GM23338 (cell line): ENCODE results near the gene SPINK6. TPM values are rescaled to one million over a fixed set of nuclear protein-coding genes. Genes with fewer than 3 reads are reported as not detected.

Experiments
- ATAC-seq: fragments of 200-7000 bp; cut with Tn5 transposase; 3 replicates; pipeline ENCODE4 v1.9.1; 2020
- DNase-seq: peaks from one replicate; pipeline ENCODE4 v3.0.0-alpha.2; 2015; ENCODE audit warnings: low spot score
- H2AFZ ChIP-seq: fragments of 200-600 bp; sonication (generic); 2 replicates; pipeline ENCODE4 v1.8.0; 2016; ENCODE audit warnings: antibody characterized with exemption, mild to moderate bottlenecking, moderate library complexity
- H3F3A ChIP-seq: fragments of 200-600 bp; sonication (generic); replicated peaks from 2 replicates; pipeline ENCODE4 v1.8.0; 2017; ENCODE audit warnings: antibody characterized with exemption, mixed run types, low read depth
- H3K27ac ChIP-seq: fragments of 200-600 bp; sonication (generic); 2 replicates; pipeline ENCODE4 v1.6.1; 2016; ENCODE audit warnings: low read depth
- H3K27me3 ChIP-seq: fragments of 200-600 bp; sonication (generic); 2 replicates; pipeline ENCODE4 v1.8.0; 2016; ENCODE audit warnings: mild to moderate bottlenecking, mixed run types, moderate library complexity; ENCODE audit not compliant: insufficient read depth
- H3K36me3 ChIP-seq: fragments of 200-600 bp; sonication (generic); 2 replicates; pipeline ENCODE4 v1.8.0; 2016; ENCODE audit warnings: mild to moderate bottlenecking; ENCODE audit not compliant: insufficient read depth
- H3K4me1 ChIP-seq: fragments of 200-600 bp; sonication (generic); 2 replicates; pipeline ENCODE4 v1.8.0; 2016; ENCODE audit warnings: mild to moderate bottlenecking, moderate library complexity; ENCODE audit not compliant: insufficient read depth
- H3K4me2 ChIP-seq: fragments of 200-600 bp; sonication (generic); 2 replicates; pipeline ENCODE4 v1.7.1; 2017; ENCODE audit warnings: mixed run types
- H3K4me3 ChIP-seq: fragments of 200-600 bp; sonication (generic); 2 replicates; pipeline ENCODE4 v1.6.1; 2016; ENCODE audit warnings: mixed run types
- H3K79me2 ChIP-seq: fragments of 200-600 bp; sonication (generic); replicated peaks from 2 replicates; pipeline ENCODE4 v1.8.0; 2017; ENCODE audit warnings: mild to moderate bottlenecking; ENCODE audit not compliant: insufficient read depth
- H3K9me2 ChIP-seq: fragments of 200-600 bp; sonication (generic); 2 replicates; pipeline ENCODE4 v1.8.0; 2017; ENCODE audit not compliant: insufficient read depth
- H4K20me1 ChIP-seq: fragments of 200-600 bp; sonication (generic); replicated peaks from 2 replicates; pipeline ENCODE4 v1.8.0; 2017; ENCODE audit warnings: mild to moderate bottlenecking; ENCODE audit not compliant: insufficient read depth
- H3K27ac Mint-ChIP-seq: 2 replicates; pipeline ENCODE4 v1.8.0; 2020; ENCODE audit warnings: inconsistent platforms, mild to moderate bottlenecking, moderate library complexity, mixed read lengths
- H3K27me3 Mint-ChIP-seq: 3 replicates; pipeline ENCODE4 v1.8.0; 2022; ENCODE audit warnings: low read depth, mild to moderate bottlenecking, moderate library complexity, mixed read lengths, inconsistent platforms; ENCODE audit not compliant: insufficient read depth, poor library complexity
- H3K36me3 Mint-ChIP-seq: 3 replicates; pipeline ENCODE4 v1.8.0; 2021; ENCODE audit warnings: low read depth, mild to moderate bottlenecking, inconsistent platforms, moderate library complexity, mixed read lengths
- H3K4me1 Mint-ChIP-seq: 3 replicates; pipeline ENCODE4 v1.8.0; 2020; ENCODE audit warnings: mild to moderate bottlenecking, inconsistent platforms, mixed read lengths
- H3K4me3 Mint-ChIP-seq: 3 replicates; pipeline ENCODE4 v1.8.0; 2021; ENCODE audit warnings: moderate library complexity, mild to moderate bottlenecking, inconsistent platforms, mixed read lengths
- H3K9me3 Mint-ChIP-seq: 3 replicates; pipeline ENCODE4 v1.8.0; 2020; ENCODE audit warnings: moderate library complexity, mild to moderate bottlenecking, inconsistent platforms, mixed read lengths
- CREB1 ChIP-seq: fragments of 250-450 bp; sonication (Bioruptor Pico); IDR thresholded peaks from 2 replicates; pipeline ENCODE4 v1.5.0; 2020; ENCODE audit warnings: low read depth, mild to moderate bottlenecking, moderate library complexity
- CTCF ChIP-seq, 2 experiments: fragments of 200-600 bp in 1 of 2; sonication (generic) in 1 of 2; conservative IDR thresholded peaks; 2 replicates each; pipeline versions ENCODE4 v1.5.1 to v1.6.1; 2016 to 2017; ENCODE audit warnings: antibody characterized with exemption in 2 of 2, low read depth in 2 of 2, mild to moderate bottlenecking in 2 of 2, moderate library complexity in 1 of 2
- EZH2 ChIP-seq: fragments of 200-600 bp; sonication (generic); IDR thresholded peaks from one replicate; pipeline ENCODE4 v1.8.0; 2017; ENCODE audit warnings: antibody characterized with exemption, mild to moderate bottlenecking, low read depth; ENCODE audit not compliant: unreplicated experiment
- EZH2phosphoT487 ChIP-seq: fragments of 200-600 bp; sonication (generic); IDR thresholded peaks from one replicate; pipeline ENCODE4 v1.8.1; 2018; ENCODE audit warnings: antibody characterized with exemption; ENCODE audit not compliant: unreplicated experiment
- JUNB ChIP-seq: IDR thresholded peaks from one replicate; pipeline ENCODE4 v1.6.1; 2016; ENCODE audit warnings: antibody characterized with exemption; ENCODE audit not compliant: unreplicated experiment
- NANOG ChIP-seq: IDR thresholded peaks from 2 replicates; pipeline ENCODE4 v1.6.1; 2016; ENCODE audit warnings: antibody characterized with exemption, borderline replicate concordance
- POLR2AphosphoS5 ChIP-seq: IDR thresholded peaks from 2 replicates; pipeline ENCODE4 v1.6.1; 2016; ENCODE audit warnings: antibody characterized with exemption, low read depth
- REST ChIP-seq: IDR thresholded peaks from one replicate; pipeline ENCODE4 v1.6.1; 2018; ENCODE audit warnings: antibody characterized with exemption; ENCODE audit not compliant: unreplicated experiment
- STAT1 ChIP-seq: IDR thresholded peaks from one replicate; pipeline ENCODE4 v1.6.1; 2016; ENCODE audit warnings: antibody characterized with exemption; ENCODE audit not compliant: unreplicated experiment
- ZNF114 ChIP-seq: fragments of 250-450 bp; sonication (Bioruptor Pico); IDR thresholded peaks from 2 replicates; pipeline ENCODE4 v1.5.0; 2020; ENCODE audit warnings: mild to moderate bottlenecking, moderate library complexity
- ZNF331 ChIP-seq: fragments of 250-450 bp; sonication (Bioruptor Pico); IDR thresholded peaks from 2 replicates; pipeline ENCODE4 v1.5.0; 2020; ENCODE audit warnings: low read depth, mild to moderate bottlenecking, moderate library complexity
- polyA plus RNA-seq: library from polyadenylated mRNA; unstranded; fragments of >200 nt; fragmentation: Nextera tagmentation; extraction: Ambion mirVana; gene quantifications from 2 replicates; pipeline ENCODE4 v1.2.1, GENCODE V29; 2016
- total RNA-seq: library from RNA; depleted of rRNA; stranded (reverse); fragments of >200 nt; shearing (Covaris generic); gene quantifications from 2 replicates; pipeline ENCODE4 v1.2.3, GENCODE V29; 2014
- TF ChIP-seq, protein P1 (sequence below): IDR thresholded peaks from 2 replicates; pipeline ENCODE4 v1.6.1; 2016; ENCODE audit warnings: antibody characterized with exemption

The SPINK6 gene
- total and polyA plus RNA-seq, 2 experiments from 2014 or later, result 0.53 TPM; not detected in 1

DNA sequence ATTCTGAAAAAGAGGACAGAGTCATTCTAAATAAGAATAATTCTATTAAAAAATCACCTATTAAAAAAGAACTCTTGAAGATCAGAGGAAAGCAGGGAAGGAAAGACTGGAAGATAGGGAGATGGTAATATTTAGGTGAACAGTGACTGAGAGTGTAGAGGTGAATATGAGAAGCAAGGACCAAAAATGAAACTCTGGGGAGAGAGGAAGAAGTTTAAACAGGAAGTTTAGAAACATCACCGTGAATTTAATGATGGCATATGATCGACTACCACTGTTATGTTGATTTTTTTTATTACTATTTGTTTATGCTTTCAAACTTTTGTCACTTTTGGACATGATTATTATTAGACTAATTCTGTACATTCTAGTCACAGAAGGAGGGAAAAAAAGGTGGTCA is 1.7 kb upstream of the SPINK6 start (continued):
- TF ChIP-seq ZNF331 (no peak), STAT1 (no peak), REST (no peak), POLR2AphosphoS5 (no peak), ZNF114 (CRISPR knock-in tag) (no peak), EZH2 (no peak), CTCF (conservative IDR thresholded peaks at IDR 0.05; ENCODE audit: low read depth in 2 of 2) (no peak), NANOG (no peak)

GRCh38 chr5:148205044-148205806 is 2.4 kb downstream of the SPINK6 start:
- Mint-ChIP-seq H3K4me3 (no peak overlapping the region), H3K27ac (no peak overlapping the region), H3K9me3 (no peaks in the 10 kb centered on the region), H3K27me3 (no peaks in the 10 kb centered on the region), H3K36me3 (no peaks in the 10 kb centered on the region), H3K4me1 (no peaks in the 10 kb centered on the region)
- no peak for ATAC-seq
- H3F3A ChIP-seq, result no peaks in the 10 kb centered on the region
- H3K36me3 ChIP-seq, result no peaks in the 10 kb centered on the region
- no peaks in the 10 kb centered on the region for H3K9me2 ChIP-seq
- H3K4me1 ChIP-seq, result no peaks in the 10 kb centered on the region
- no peak overlapping the region for H2AFZ ChIP-seq
- no peak overlapping the region for H3K27ac ChIP-seq
- H4K20me1 ChIP-seq, result no peaks in the 10 kb centered on the region
- H3K4me2 ChIP-seq, result no peak overlapping the region
- H3K79me2 ChIP-seq, result no peaks in the 10 kb centered on the region
- no peaks in the 10 kb centered on the region for H3K27me3 ChIP-seq
- no peak for DNase-seq
- no peak overlapping the region for H3K4me3 ChIP-seq
- TF ChIP-seq CTCF (conservative IDR thresholded peaks at IDR 0.05; ENCODE audit: low read depth in 2 of 2), result no peak
- no peak for TF ChIP-seq REST
- no peak for TF ChIP-seq EZH2
- no peak for TF ChIP-seq STAT1
- no peak for TF ChIP-seq ZNF114 (CRISPR knock-in tag)
- TF ChIP-seq, protein P1, sequence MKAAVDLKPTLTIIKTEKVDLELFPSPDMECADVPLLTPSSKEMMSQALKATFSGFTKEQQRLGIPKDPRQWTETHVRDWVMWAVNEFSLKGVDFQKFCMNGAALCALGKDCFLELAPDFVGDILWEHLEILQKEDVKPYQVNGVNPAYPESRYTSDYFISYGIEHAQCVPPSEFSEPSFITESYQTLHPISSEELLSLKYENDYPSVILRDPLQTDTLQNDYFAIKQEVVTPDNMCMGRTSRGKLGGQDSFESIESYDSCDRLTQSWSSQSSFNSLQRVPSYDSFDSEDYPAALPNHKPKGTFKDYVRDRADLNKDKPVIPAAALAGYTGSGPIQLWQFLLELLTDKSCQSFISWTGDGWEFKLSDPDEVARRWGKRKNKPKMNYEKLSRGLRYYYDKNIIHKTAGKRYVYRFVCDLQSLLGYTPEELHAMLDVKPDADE, result no peak
- TF ChIP-seq JUNB, result no peak
- TF ChIP-seq POLR2AphosphoS5, result no peak
- TF ChIP-seq CREB1 (CRISPR knock-in tag), result no peak
- TF ChIP-seq EZH2phosphoT487, result no peak
- TF ChIP-seq ZNF331, result no peak
